Muscle of back (tissue), 11 donors: Measurements from ENCODE around the gene CWF19L2. TPM values are rescaled to one million over a fixed set of nuclear protein-coding genes. Genes with fewer than 3 reads are reported as not detected.
"Not testable (repeated sequence)": the region's sequence is repeated elsewhere in the genome, so short reads cannot be mapped to it uniquely, and the experiment has no call there.

Experiments used
- DNase-seq, 3 donors: peaks; one replicate each; pipeline versions ENCODE4 v3.0.0 to v3.0.0-alpha.2; 2013
- polyA plus RNA-seq, 10 donors: library from polyadenylated mRNA; unstranded; fragments of 120-200 nt; gene quantifications; one replicate each; pipeline ENCODE4 v1.2.1, GENCODE V29; 2013; ENCODE audit not compliant: insufficient read length in 10 of 10

CWF19L2 gene
- polyA plus RNA-seq, 10 donors, result 8.1 to 11.2 (median 10.3) TPM

- DNase-seq, result no peak
Observed at GRCh38 chr11:107439586-107440167, 17.9 kb downstream of the CWF19L2 start.

GRCh38 chr11:107438148-107438547 is 19.5 kb downstream of the CWF19L2 start:
- DNase-seq, result no peak

GRCh38 chr11:107430525-107430924 is 27.1 kb downstream of the CWF19L2 start:
- no peak for DNase-seq

DNA sequence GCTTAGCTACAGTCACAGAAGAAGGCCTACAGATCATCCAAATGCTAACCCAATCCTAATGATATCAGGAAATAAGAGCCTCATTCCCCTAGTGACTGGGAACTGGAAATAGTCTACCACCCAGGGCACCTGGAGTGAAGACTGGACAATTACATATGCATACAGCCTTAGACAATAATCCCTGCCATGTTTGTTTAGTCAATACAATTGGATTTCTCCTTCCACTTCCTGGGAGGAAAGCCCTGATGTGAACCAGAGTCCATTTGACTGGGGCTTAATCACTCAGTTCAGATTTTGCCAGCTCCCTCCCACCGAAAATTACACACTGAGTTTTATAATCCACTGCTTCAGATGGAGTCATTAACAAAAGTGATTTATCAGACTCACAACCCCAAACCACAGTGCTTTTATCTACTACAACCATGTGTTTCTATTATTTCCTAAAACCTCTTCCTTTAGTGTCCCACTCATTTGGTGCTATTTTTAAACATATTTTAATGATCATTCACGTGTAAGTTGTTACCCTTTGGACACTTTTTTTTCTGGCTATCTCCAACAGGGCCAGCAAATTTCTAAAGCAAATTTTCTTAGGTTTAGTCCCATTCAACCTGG is 29.9 kb downstream of the CWF19L2 start:
- no peak for DNase-seq

DNA sequence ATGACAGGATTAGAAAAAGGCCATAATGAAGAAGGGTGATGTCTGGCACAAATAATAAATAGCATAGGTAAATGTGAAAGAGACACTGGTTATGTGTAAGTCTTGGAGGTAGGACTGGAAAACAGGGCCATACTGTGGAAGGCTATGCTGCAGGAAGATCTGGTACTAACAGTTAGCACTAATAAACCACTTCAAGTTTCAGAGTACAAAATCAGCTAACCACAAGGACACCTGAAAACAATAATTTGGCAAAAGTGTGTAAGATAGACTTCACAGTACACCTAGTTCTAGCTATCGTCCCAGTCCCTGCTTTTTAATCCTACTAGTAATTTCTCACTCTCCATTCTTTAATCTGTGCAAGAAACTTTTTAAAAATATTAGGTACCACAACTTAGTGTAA is 44.3 kb downstream of the CWF19L2 start:
- no peak for DNase-seq

- DNase-seq, result no peak
Observed at GRCh38 chr11:107408762-107409211, 48.8 kb downstream of the CWF19L2 start.

DNA sequence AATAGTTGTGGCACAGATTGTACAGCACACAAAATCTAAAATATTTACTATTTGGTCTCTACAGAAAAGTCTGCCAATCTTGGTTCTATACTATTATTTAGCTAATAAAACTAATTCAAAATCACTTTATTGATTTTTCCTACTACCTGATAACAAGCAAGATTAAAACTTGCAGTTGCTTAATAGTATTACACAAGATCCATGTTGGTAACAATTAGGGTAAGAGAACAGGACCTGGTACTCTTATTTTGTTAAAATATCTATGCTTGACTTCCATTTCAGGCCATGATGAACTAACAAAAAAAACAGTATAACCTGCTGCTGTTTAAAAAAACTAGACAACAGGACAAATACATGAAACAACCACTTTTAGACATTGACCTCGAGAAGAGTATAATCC is 52.4 kb downstream of the CWF19L2 start:
- no peak for DNase-seq

DNA sequence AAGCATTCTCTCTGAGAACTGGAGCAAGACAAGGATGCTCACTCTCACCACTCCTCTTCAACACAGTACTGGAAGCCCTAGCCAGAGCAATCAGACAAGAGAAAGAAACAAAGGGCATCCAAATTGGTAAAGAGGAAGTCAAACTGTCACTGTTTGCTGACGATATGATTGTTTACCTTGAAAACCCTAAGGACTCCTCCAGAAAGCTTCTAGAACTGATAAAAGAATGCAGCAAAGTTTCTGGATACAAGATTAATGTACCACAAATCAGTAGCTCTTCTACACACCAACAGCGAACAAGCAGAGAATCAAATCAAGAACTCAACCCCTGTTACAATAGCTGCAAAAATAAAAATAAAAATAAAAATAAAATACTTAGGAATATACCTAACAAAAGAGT is 56.5 kb downstream of the CWF19L2 start:
- DNase-seq, result not testable (repeated sequence)

- DNase-seq, result no peak
Observed at GRCh38 chr11:107397357-107397756, 60.3 kb downstream of the CWF19L2 start.

DNA sequence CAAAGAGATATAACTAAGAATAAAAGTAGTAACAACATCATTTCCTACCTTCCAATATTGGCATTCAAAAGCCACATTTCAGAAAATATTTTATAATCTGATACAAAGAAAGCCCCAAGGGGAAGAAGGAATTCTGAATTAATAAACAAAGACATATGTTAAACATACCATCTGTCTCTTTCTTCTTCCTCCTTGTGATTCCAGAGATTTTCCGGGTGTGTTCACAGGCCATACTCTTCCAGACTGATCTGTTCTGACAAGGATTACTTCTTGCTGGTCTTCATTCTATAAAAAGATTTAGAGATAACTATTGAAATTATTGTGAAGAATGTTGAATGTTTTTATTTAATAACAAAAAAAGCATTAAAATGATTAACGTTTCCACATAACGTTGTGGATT is 65.0 kb downstream of the CWF19L2 start:
- peak in 2 of 3 donors; percentile 1 to 14 for DNase-seq

- DNase-seq, result not testable (repeated sequence)
Observed at GRCh38 chr11:107390701-107391100, 66.9 kb downstream of the CWF19L2 start.

DNA sequence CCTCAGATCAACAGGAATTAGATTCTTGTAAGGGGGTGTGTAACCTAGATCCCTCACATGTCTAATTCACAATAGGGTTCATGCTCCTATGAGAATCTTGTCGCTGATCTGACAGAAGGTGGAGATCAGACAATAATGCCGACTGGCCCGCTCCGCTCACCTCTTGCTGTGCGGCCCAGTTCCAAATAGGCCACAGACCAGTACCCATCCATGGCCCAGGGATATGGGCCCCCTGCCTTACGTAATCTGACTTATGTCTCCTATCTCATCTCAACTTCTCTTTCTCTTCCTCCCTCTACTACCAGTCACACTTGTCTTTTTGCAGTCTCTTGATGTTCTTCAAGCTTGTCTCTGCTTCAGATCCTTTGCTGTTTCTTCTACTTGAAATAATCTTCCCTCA is 70.0 kb downstream of the CWF19L2 start:
- no peak for DNase-seq

- DNase-seq, result peak in 1 of 3 donors; percentile 1
Observed at GRCh38 chr11:107385361-107385981, 72.2 kb downstream of the CWF19L2 start.

- DNase-seq, result no peak
Observed at GRCh38 chr11:107384144-107384852, 73.3 kb downstream of the CWF19L2 start.

DNA sequence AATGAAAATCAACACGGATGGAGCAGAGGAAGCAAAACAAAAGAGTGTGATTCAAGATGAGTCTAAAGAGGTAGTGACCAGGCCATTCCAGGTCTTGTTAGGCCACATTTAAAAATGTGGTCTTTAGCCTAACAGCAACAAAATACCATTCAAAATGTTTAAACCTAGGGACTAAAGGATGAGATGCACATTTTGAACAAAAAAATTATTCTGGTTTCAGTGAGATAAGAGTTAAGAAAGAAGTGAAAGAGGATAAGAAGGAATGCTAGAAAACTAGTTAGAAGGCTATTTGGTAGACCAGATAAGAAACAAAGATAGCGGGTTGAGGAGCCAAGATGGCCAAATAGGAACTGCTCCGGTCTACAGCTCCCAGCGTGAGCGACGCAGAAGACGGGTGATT is 85.2 kb downstream of the CWF19L2 start:
- no peak for DNase-seq

GRCh38 chr11:107370390-107370789 is 87.2 kb downstream of the CWF19L2 start:
- DNase-seq, result no peak

GRCh38 chr11:107359701-107360100 is 97.9 kb downstream of the CWF19L2 start:
- no peak for DNase-seq

GRCh38 chr11:107357877-107358276 is 99.7 kb downstream of the CWF19L2 start:
- no peak for DNase-seq

- no peak for DNase-seq
Observed at GRCh38 chr11:107354780-107355179, 102.8 kb downstream of the CWF19L2 start.

DNA sequence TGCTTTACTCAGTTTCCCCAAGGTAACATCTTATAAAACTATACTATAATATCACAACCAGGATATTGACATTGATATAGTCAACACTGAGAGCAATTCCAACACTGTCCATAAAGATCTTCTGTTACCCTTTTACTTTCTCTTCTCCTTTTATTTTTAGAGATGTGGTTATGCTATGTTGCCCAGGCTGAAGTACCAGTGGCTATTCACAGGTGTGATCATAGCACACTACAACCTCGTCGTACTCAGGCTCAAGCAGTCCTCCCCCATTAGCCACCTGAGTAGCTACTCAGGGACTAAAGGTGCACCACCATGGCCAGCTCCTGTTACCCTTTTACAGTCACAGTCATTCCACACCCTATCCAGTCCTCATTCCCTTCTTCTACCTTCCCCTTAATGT is 119.7 kb downstream of the CWF19L2 start:
- no peak for DNase-seq

DNA sequence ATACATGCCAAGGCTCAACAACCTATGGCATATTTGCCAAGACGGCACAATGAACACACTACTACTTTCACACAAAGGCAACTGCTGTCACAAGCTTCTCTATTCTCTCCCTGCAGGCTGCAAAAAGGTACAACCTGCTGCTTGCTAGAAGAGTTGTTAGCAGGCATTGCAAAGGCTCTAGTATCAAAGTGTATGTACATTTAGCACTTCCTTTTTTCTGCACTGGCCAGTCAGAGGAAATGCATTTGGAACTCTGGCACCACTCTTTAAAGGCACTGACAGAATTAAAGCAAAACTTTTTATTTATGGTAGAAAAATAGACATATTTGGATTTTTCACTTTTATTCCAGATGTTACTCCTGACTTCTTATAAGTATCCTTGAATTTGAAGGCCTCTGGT is 125.9 kb downstream of the CWF19L2 start:
- DNase-seq, result no peak

GRCh38 chr11:107329164-107329563 is 128.5 kb downstream of the CWF19L2 start:
- DNase-seq, result no peak

- DNase-seq, result no peak
Observed at GRCh38 chr11:107316426-107316825, 141.2 kb downstream of the CWF19L2 start.
